NCI-H2029 treated with DMSO at 0.1 percent for 48 hours (cell line): ENCODE measurements around the gene CYP19A1.
A peak's percentile ranks its signal among the peaks of the same experiment; 100 is the strongest.
"Not testable (repeated sequence)": the region's sequence is repeated elsewhere in the genome, so short reads cannot be mapped to it uniquely, and the experiment has no call there.

Experiments
- DNase-seq: peaks from one replicate; lab custom pipeline; 2025; lab: John Stamatoyannopoulos, UW

The CYP19A1 gene

DNA sequence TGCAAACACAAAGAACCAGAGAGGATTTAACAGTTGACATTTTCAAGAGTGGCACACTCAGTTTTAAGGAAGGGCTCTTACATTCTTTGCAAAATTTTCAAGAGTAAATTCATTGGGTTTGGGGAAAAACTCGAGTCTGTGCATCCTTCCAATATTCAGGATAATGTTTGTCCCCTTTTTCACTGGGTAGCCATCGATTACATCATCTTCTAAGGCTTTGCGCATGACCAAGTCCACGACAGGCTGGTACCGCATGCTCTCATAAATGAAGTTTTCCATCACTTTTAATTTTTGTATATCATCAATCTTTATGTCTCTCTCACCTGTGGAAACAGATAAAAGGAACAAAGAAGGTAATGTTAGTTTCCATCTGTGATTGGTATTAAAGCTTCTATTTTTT is 126.2 kb downstream of the CYP19A1 start:
- DNase-seq = no peak

DNA sequence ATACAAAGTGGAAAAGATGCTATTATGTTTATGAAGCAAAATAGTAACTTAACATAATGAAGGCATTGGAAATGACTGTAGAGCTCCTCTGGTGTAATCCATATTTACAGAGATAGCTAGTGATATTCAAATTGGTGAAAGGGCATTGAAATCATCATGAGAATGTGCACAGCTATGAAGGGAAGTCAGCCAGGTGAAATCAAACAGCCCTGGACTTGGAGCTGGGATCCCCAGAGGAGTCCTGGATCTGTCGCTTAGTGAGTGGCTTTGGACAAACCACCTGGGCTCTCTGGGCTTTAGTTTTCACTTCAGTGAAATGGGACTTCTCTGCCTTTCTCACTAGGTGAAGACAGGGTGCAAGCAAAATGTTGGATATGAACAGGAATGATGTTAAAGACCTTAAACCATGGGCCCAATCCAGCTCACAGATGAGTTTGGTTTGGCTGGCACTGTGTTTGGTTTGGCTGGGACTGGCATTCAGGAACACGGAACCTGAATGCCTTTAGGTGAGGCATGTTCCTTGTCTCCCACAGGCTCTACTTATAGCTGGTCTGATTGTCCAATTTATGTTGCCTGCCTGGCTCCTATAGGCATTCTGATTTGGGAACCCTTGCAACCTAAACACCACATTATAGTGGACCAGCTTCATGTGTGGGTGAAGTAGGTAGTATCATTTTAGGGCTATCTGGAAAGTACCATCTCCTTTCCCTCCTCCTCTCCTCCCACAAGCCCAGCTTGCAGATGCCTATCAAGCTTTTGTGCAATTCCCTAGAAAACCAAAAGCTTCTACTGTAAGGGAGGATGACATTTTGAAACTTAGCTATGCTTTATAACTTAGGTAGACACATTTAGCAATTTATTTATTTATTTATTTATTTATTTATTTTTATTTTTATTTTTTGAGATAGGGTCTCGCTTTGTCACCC is 133.1 kb downstream of the CYP19A1 start:
- DNase-seq = no peak

DNA sequence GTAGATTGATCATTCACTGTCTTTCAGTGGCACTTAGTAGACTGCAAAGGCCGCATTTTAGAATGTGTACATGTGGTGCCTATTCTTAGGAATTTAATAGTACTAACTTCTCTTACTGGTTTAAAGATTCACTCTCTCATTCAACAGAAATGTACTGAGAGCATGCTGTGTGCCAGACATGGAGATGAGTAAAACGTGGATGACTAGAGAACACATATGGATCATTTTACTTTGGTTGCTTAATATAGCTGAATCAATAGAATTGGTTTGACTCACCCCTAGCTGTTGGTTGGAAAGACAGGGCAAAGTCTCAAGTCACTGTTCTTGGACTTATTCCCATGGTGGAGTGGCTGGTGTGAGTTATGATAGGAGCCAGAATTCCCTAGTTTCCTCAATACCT is 134.6 kb downstream of the CYP19A1 start:
- no peak for DNase-seq

GRCh38 chr15:51202783-51203182 is 135.6 kb downstream of the CYP19A1 start:
- DNase-seq = no peak

DNA sequence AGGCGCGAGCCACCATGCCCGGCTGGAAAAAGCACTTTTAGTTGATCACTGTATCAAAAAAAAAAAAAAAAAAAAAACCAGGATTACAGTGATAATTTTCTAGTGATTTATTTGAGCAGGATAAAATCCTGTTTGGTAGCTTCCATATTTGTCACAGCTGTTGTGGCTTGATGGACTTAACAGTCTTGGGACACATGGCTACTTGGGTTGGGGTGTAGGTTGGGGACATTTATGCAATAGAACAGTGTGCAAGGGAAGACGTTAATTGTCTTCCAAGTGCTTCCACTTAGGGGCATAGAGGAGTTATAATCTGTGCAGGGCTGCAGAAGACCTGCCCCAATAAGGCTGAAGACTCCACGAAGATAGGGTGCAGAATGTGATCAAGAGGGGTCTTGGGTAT is 136.8 kb downstream of the CYP19A1 start:
- no peak for DNase-seq

DNA sequence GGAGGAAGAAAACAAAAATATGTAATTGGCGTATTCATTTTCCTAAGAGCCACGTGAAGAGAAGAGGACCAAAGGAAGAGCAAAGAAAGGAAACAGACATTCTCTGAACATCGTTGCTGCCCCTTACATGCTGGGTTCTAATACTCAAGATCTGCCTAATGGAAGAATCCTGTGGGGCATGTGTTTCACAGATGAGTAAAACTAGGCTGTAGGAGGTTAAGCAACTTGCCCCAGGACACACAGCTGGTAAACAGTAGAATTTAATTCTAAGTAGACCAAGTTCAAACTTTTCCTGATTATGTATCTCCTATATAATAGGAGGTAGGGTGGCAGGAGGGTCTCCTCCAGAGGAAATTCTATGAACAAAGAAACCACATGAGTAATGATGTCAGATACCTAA is 137.6 kb downstream of the CYP19A1 start:
- no peak for DNase-seq

DNA sequence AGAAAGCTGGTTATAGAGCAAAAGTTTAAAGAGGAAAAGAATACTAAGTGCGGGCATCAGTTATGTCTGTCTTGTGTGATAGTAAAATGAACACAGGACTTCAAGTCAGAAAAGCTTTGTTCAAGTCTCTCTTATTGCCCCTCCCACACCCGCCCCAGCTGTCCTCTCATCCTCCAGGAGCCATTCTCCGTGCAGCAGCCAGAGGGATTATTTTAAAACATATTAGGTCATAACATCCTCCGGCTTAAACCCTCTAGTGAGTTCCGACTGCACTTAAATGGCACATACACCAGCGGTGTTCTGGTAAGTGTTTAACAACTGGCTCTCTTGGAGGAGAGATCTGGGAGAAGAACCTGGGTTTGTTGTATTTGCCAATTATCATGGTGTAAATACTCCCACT is 138.9 kb downstream of the CYP19A1 start:
- DNase-seq = no peak

DNA sequence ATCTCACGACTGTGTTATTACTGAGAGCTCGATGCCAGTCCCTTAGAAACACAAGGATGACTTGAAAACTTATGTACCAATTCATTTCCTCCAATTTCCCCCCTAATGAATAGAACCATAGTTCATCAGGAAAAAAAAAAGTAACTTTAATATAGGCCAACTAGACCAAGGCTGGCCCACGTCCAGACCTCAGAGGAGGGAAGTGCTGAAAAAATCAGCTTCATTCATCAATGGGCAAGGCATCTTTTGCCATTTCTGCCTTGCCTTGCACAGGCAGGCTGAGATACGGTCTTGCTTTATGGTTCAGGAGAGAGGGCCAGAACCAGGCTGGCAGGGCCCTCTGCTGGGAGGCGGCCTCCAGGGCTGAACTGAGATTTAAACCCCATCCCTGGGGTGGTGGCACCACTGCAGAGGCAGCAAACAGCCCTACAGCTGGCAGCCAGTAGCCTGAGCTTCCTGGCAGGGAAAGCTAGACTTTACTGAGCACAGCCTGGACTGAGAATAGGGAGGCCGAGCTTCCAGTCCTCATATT is 139.6 kb downstream of the CYP19A1 start:
- no peak for DNase-seq

DNA sequence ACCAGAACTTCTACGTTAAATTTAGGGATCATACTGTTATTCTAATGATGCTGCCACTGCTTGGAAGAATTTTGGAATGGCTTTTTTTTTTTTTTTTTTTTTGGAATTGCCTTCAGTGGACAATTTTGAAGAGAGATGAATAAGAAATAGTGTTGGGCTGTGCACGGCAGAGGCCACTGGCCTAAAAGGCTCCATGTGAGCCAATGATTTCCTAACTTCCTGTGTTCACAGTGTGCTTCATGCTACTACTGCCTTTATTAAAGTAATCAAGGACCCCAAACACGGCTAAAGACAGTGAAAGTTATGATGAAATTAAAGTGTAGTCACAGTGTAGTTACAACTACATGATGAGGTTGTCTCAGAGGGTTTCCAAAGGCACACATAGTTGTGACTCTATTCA is 142.9 kb downstream of the CYP19A1 start:
- DNase-seq = no peak

DNA sequence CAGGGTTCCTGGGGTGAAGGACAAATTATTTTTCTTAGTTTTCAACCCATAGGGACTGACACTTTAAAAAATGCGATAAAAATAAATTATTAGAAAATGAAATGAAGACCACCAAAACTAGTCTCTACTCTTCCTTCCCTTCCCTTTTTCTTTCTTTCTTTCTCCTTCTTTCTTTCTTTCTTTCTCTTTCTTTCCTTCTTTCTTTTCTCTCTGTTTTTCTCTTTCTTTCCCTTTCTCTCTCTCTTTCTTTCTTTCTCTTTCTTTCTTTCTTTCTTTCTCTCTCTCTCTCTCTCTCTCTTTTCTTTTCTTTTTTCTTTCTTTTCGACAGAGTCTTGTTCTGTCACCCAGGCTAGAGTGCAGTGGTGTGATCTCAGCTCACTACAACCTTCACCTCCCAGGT is 144.4 kb downstream of the CYP19A1 start:
- DNase-seq = no peak

DNA sequence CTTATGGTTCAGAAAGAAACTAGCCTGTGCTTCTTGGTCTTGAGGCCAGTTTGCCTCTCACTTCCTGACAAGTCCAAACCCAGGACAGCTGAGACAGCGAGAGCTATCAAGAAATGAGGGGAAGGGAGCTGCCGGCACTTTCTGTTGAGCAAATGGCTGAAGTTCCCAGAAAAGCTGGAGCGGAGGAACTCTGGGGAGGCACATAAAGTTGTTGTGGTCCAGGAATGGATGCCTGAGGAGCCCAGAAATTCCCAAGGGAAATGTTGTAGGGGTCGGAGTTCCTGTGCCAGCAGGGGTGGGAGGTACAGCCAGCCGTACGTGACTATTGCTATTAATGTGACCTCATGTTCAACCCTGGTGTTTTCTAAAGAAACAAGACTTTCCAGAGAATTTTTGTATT is 144.9 kb downstream of the CYP19A1 start:
- no peak for DNase-seq

DNA sequence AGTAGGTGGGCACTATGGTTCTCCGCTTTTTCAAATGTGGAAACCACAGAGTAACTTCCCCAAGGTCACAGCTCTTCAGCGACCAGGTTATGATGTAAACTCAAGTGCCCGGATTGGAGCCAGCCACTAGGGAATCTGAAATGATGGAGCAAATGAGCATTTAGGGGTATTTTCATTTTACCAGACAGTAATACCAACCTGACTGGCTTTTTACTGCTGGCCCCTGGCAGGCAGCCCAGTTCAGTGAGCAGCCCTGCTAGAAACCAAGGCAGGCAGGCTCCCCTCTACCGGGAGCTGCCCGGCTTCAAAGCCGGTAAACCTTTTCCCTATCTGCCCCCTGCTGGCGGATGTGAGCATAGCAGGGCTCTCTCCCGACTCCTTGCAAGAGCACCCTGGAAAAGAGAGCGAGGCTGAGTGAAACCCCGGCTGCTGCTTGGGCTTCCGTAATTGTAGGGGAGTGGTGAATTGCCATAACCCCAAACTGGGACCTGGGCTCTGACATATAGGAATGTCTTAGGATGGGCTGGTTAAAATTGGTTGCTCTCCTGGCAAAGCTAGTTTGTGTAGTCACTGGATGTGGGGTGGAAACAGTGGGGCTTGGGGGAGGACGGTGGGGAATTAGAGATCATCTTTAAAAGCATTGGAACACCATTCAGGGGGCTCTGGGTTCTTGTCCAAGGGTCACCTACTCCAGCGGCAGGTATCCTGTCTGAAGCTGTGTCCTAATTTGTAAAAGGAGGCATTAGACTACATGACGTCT is 145.7 kb downstream of the CYP19A1 start:
- DNase-seq = peak; percentile 8

DNA sequence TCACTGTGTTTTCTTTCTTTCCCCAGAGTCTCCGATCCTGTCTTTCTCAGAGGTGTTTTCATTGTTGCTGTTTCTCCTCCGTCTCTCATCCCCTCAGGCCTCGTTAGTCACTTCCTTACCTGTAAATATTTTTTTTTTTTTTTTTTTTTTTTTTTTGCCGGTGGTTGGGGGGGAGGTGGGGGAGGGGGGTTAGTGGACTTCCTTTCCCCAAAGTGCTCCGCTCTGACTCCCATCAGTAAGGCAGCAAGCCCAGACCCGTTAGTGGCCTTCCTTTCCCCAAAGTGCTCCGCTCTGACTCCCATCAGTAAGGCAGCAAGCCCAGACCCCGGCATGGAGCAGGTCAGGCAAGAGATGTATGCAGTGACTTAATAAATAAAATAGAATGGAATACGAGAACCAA is 146.6 kb downstream of the CYP19A1 start:
- DNase-seq = no peak

DNA sequence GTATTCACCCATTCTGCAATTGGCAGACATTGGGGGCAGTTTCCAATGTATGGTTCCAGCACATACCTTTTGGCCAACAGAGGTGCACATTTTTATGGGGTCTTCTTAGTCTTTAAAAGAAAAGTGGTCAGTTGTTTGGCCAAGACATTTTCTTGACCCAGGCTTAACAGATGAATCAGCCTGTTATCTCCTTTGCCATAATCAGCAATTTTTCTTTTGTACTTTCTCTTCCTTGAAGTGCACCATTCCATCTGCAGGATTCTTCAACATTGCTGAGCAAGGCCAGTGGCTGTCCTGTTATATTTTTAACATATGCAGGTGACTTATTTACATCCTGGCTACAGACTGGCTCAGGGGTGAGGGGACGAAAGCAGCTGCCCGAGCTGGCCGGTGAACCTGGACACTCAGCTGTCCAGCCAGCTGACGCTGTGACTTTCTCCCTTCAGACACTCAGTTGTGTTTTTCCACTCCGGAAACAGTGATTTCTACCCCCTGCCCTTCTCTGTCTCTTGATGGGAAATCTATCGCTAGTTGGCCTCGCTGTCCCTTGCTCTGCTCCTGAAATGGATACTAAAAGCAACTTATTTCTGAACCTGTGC is 147.2 kb downstream of the CYP19A1 start:
- no peak for DNase-seq

DNA sequence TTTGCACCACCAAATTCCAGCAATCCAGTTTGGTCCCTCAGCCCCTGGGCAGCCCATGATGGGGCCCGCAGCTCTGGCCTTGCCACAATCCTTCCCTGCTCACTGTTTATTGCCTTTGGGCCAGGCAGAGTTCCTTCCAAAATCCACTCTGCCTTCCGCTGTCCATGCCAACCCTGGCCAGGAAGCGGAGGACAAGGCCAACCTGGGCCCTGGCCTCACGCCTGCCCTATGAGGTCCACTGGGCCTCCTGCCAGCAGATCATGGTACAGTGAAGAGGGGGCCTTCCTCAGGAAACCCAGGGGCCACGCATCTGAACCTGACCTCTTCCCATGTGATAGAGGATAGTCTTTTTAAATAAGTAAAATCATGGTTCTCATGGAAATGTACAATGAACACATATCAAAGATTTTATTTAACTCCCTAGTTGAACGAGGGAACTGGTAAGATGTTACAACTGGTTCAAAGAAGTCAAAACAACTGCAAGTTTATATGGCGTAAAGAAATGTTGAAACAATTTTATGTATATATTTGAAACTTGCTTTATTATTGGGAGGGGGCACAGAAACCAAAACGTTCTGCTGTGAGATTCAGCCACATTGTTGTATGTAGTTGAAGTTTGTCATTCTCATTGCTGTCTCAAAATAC is 147.8 kb downstream of the CYP19A1 start:
- DNase-seq = no peak

DNA sequence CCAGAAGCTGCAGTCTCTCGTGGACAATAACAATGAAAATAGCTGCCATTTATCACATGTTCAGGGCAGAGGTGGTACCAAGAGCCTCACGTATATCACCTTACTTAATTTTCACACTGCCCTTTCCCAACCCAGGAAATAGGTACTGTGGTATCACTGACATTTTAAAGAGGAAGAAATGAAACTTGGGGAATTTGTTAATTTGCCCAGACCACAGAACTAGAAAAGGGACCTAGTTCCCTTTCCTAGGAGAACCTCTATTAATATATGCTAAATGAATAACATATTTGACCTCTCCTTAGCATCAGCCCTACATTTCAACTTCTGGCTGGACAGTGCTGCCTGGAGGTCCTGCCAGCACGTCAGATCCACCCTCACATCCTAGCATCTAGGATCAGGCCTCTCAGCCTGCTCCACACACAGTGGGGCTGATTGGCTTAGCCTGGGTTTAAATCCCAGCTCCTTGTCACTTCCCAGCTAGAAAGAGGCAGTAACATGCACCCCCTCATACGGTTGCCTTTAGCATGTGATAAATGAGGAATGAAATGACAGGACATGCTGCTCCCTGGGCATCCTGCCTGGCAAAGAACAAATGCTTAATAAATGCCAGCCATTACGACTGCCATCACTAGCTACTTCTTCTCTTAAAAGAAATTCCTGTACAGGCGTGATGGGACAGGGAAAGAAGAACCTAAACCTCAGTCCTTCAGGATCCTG is 148.6 kb downstream of the CYP19A1 start:
- DNase-seq = no peak

- not testable (repeated sequence) for DNase-seq
These were observed 149.6 kb downstream of the CYP19A1 start for GRCh38 chr15:51188791-51189190.

DNA sequence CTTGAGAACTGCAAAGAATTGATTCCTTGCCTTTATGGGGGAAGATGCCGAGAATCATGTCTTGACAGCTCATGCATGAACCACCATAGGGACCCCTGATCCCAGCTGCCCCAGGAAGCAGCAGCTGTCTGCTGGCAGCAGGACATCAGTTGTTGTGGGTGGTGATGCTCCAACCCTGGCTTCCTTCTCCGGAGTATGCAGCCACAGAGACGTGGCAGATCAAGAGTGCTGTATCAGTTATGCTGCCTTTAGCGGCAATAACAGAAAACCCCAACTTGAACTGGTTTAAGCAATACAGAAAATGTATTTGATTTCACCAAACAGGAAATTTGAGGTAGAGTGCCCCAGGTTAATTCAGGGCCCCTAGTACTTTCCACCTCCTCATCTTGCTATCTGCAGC is 151.5 kb downstream of the CYP19A1 start:
- no peak for DNase-seq

GRCh38 chr15:51186181-51186705 is 152.2 kb downstream of the CYP19A1 start:
- no peak for DNase-seq

GRCh38 chr15:51185213-51186159 is 152.9 kb downstream of the CYP19A1 start:
- no peak for DNase-seq
